Measurements from ENCODE around the gene PLPPR1. TPM values are rescaled to one million over a fixed set of nuclear protein-coding genes. Genes with fewer than 3 reads are reported as not detected.

PLPPR1 gene
- total RNA-seq, 4 donors from 2014 or later, result 0.26 to 3.8 (median 0.57) TPM; not detected in 1

- Histone ChIP-seq H3K4me1 (no peaks in the 10 kb centered on the region), H3K9me3 (no peaks in the 10 kb centered on the region), H3K27ac (no peak overlapping the region), H3K36me3 (no peaks in the 10 kb centered on the region), H3K4me3 (no peak overlapping the region), H3K27me3 (no peaks in the 10 kb centered on the region)
- TF ChIP-seq EP300 (IDR thresholded peaks at IDR 0.05), result no peak
- no peak for TF ChIP-seq POLR2AphosphoS5 (IDR thresholded peaks at IDR 0.05)
- TF ChIP-seq POLR2A (IDR thresholded peaks at IDR 0.05), result no peak
- TF ChIP-seq, protein P1, sequence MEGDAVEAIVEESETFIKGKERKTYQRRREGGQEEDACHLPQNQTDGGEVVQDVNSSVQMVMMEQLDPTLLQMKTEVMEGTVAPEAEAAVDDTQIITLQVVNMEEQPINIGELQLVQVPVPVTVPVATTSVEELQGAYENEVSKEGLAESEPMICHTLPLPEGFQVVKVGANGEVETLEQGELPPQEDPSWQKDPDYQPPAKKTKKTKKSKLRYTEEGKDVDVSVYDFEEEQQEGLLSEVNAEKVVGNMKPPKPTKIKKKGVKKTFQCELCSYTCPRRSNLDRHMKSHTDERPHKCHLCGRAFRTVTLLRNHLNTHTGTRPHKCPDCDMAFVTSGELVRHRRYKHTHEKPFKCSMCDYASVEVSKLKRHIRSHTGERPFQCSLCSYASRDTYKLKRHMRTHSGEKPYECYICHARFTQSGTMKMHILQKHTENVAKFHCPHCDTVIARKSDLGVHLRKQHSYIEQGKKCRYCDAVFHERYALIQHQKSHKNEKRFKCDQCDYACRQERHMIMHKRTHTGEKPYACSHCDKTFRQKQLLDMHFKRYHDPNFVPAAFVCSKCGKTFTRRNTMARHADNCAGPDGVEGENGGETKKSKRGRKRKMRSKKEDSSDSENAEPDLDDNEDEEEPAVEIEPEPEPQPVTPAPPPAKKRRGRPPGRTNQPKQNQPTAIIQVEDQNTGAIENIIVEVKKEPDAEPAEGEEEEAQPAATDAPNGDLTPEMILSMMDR (IDR thresholded peaks at IDR 0.05), result no peak
- WGBS, result 91% methylated on average over 2 of the region's 2 CpGs
- no peak for DNase-seq (ENCODE audit: low spot score in 2 of 2)
Observed at GRCh38 chr9:101247297-101247696, 218.8 kb downstream of the PLPPR1 start.

DNA sequence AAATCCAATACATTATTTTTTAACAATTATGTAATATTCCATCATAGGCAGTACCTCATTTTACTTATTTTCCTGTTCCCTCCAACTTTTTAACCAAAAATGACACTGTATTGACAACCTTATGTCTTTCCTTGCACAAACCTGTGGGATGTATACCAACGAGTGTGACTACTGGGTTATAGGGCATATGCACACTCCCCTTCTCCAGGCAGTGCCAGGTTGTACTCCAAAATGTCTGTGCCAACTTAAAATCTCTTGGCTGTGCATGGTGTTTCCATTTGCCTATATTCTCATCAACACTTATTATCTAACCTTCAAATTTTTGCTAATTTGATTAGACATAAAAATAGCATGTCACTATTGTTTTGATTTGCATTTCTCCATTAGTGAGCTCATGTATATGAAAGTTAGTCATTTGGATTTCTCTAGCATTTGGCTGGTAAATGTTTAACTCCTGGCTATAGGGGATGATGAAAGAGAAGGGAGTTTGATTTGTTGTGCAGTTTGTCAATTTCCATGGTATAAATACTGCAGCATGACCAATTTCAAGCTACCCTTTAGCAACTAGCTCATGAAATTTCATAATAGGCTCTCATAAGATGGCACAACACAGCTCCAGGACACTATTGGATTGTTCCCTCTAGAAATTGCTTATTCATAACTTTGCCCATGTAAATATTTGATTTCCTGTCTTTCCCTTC is 226.4 kb downstream of the PLPPR1 start:
- WGBS, result 77% methylated on average over 1 of the region's 1 CpG
- no peak for DNase-seq (ENCODE audit: low spot score in 2 of 2)
- Histone ChIP-seq H3K36me3 (no peaks in the 10 kb centered on the region), H3K9me3 (no peaks in the 10 kb centered on the region), H3K4me1 (no peaks in the 10 kb centered on the region), H3K4me3 (no peak overlapping the region), H3K27me3 (no peaks in the 10 kb centered on the region), H3K27ac (no peak overlapping the region)
- no peak for TF ChIP-seq POLR2AphosphoS5 (IDR thresholded peaks at IDR 0.05)
- no peak for TF ChIP-seq EP300 (IDR thresholded peaks at IDR 0.05)
- TF ChIP-seq, protein P1 (IDR thresholded peaks at IDR 0.05), result no peak
- no peak for TF ChIP-seq POLR2A (IDR thresholded peaks at IDR 0.05)

GRCh38 chr9:101264727-101265126 is 236.2 kb downstream of the PLPPR1 start:
- no peak for DNase-seq (ENCODE audit: low spot score in 2 of 2)
- Histone ChIP-seq H3K4me3 (no peak overlapping the region), H3K4me1 (no peaks in the 10 kb centered on the region), H3K27ac (no peak overlapping the region), H3K27me3 (no peaks in the 10 kb centered on the region), H3K36me3 (no peaks in the 10 kb centered on the region), H3K9me3 (no peaks in the 10 kb centered on the region)
- no peak for TF ChIP-seq POLR2A (IDR thresholded peaks at IDR 0.05)
- TF ChIP-seq POLR2AphosphoS5 (IDR thresholded peaks at IDR 0.05), result no peak
- TF ChIP-seq EP300 (IDR thresholded peaks at IDR 0.05), result no peak
- TF ChIP-seq, protein P1 (IDR thresholded peaks at IDR 0.05), result no peak

- Histone ChIP-seq H3K27me3 (no peaks in the 10 kb centered on the region), H3K27ac (no peak overlapping the region), H3K36me3 (no peaks in the 10 kb centered on the region), H3K4me3 (no peak overlapping the region), H3K4me1 (no peaks in the 10 kb centered on the region), H3K9me3 (no peaks in the 10 kb centered on the region)
- DNase-seq (ENCODE audit: low spot score in 2 of 2), result no peak
- no peak for TF ChIP-seq POLR2A (IDR thresholded peaks at IDR 0.05)
- no peak for TF ChIP-seq EP300 (IDR thresholded peaks at IDR 0.05)
- TF ChIP-seq POLR2AphosphoS5 (IDR thresholded peaks at IDR 0.05), result no peak
- TF ChIP-seq, protein P1 (IDR thresholded peaks at IDR 0.05), result no peak
Observed at GRCh38 chr9:101265261-101265660, 236.7 kb downstream of the PLPPR1 start.

GRCh38 chr9:101268426-101268825 is 239.9 kb downstream of the PLPPR1 start:
- DNase-seq (ENCODE audit: low spot score in 2 of 2), result no peak
- no peak for TF ChIP-seq EP300 (IDR thresholded peaks at IDR 0.05)
- TF ChIP-seq, protein P1 (IDR thresholded peaks at IDR 0.05), result no peak
- TF ChIP-seq POLR2AphosphoS5 (IDR thresholded peaks at IDR 0.05), result no peak
- no peak for TF ChIP-seq POLR2A (IDR thresholded peaks at IDR 0.05)
- 68% methylated on average over 1 of the region's 1 CpG for WGBS

More at GRCh38 chr9:101268426-101268825, 239.9 kb downstream of the PLPPR1 start:
- Histone ChIP-seq H3K4me3 (no peak overlapping the region), H3K4me1 (no peaks in the 10 kb centered on the region), H3K27ac (no peak overlapping the region), H3K27me3 (no peaks in the 10 kb centered on the region), H3K36me3 (no peaks in the 10 kb centered on the region), H3K9me3 (no peaks in the 10 kb centered on the region)
